Panc1 (cell line): ENCODE measurements around the gene HLCS. TPM values are rescaled to one million over a fixed set of nuclear protein-coding genes. Genes with fewer than 3 reads are reported as not detected.

Experiments used
- ATAC-seq: fragments of 200-7000 bp; cut with Tn5 transposase; 2 replicates; pipeline ENCODE4 v1.9.1; 2020; ENCODE audit warnings: mild to moderate bottlenecking, moderate library complexity
- BruUV-seq: library from RNA; stranded (reverse); fragments of 400-500 nt; replicated peaks from 2 replicates; lab custom pipeline; 2021; lab: Mats Ljungman, UMichigan
- CTCF ChIA-PET: fragments of 300-600 bp; sonication (Branson Sonifier 250); formaldehyde crosslinking; loops from one replicate; lab custom pipeline; 2022; ENCODE audit warnings: antibody characterized with exemption; lab: Charles Lee
- POLR2A ChIA-PET: fragments of 300-600 bp; sonication (Branson Sonifier 250); formaldehyde crosslinking; loops from one replicate; lab custom pipeline; 2022; ENCODE audit warnings: antibody characterized with exemption; lab: Charles Lee
- DNase-seq: peaks from one replicate; pipeline ENCODE4 v3.0.0-alpha.2; 2010; ENCODE audit warnings: low read depth, low spot score
- H3K27ac ChIP-seq: 2 replicates; pipeline ENCODE4 v1.5.1; 2011; ENCODE audit warnings: mild to moderate bottlenecking, low read length, inconsistent platforms
- H3K27me3 ChIP-seq: fragments of 200-500 bp; sonication (Bioruptor generic); 2 replicates; pipeline ENCODE4 v1.6.0; 2014; ENCODE audit warnings: low read length, inconsistent platforms; ENCODE audit not compliant: control insufficient read depth, insufficient read depth
- H3K36me3 ChIP-seq: fragments of 200-500 bp; sonication (Bioruptor generic); 2 replicates; pipeline ENCODE4 v1.5.1; 2014; ENCODE audit warnings: inconsistent platforms, mild to moderate bottlenecking, low read length, moderate library complexity; ENCODE audit not compliant: control insufficient read depth, insufficient read depth
- H3K4me1 ChIP-seq: 2 replicates; pipeline ENCODE4 v1.5.1; 2011; ENCODE audit warnings: inconsistent platforms, mild to moderate bottlenecking, low read length, moderate library complexity; ENCODE audit not compliant: control insufficient read depth, insufficient read depth
- H3K4me3 ChIP-seq, 2 experiments: 2 replicates each; pipeline ENCODE4 v1.5.1; 2011 to 2012; ENCODE audit warnings: low read depth in 2 of 2, low read length in 2 of 2, mild to moderate bottlenecking in 2 of 2, inconsistent platforms in 1 of 2, moderate library complexity in 1 of 2
- H3K9me3 ChIP-seq: fragments of 200-500 bp; sonication (Bioruptor generic); 2 replicates; pipeline ENCODE4 v1.5.1; 2014; ENCODE audit warnings: low read depth, mild to moderate bottlenecking, inconsistent platforms, low read length, moderate library complexity; ENCODE audit not compliant: control insufficient read depth, insufficient read depth
- POLR2AphosphoS5 ChIP-seq: IDR thresholded peaks from 2 replicates; pipeline ENCODE4 v1.6.1; 2012; ENCODE audit warnings: mild to moderate bottlenecking, low read depth, low read length, moderate library complexity
- SIN3A ChIP-seq: IDR thresholded peaks from 2 replicates; pipeline ENCODE4 v1.6.1; 2012; ENCODE audit warnings: low read depth, mild to moderate bottlenecking, low read length, moderate library complexity, borderline replicate concordance; ENCODE audit not compliant: insufficient read depth
- TCF7L2 ChIP-seq: IDR thresholded peaks from 2 replicates; pipeline ENCODE4 v1.6.1; 2011; ENCODE audit warnings: mild to moderate bottlenecking, low read depth, low read length, inconsistent platforms
- in situ Hi-C: cut with HindIII; loops from 2 replicates; pipeline ENCODE4 v1.10.0; 2016; ENCODE audit warnings: low sequenced_read_pairs, low pct_unique_long_range_greater_than_20kb
- intact Hi-C: fragments of 100-400 bp; cut with micrococcal nuclease; formaldehyde crosslinking; loops from one replicate; pipeline ENCODE4 v1.10.0; 2022; ENCODE audit not compliant: unreplicated experiment
- total RNA-seq: library from RNA; stranded (reverse); gene quantifications from one replicate; pipeline ENCODE4 v1.2.1, GENCODE V29; 2021; ENCODE audit not compliant: unreplicated experiment
- TF ChIP-seq, protein P1 (sequence below), 2 experiments: IDR thresholded peaks; 2 replicates each; pipeline ENCODE4 v1.6.1; 2011 to 2012; ENCODE audit warnings: low read depth in 2 of 2, control low read depth in 1 of 2, low read length in 1 of 2, mild to moderate bottlenecking in 1 of 2, moderate library complexity in 1 of 2; ENCODE audit not compliant: insufficient read depth in 1 of 2
- TF ChIP-seq, protein P2 (sequence below): fragments of 450-650 bp; IDR thresholded peaks from 2 replicates; pipeline ENCODE4 v1.5.1; 2017; ENCODE audit warnings: mild to moderate bottlenecking

The HLCS gene
- total RNA-seq, 1 experiment from 2014 or later, result 15.3 TPM

DNA sequence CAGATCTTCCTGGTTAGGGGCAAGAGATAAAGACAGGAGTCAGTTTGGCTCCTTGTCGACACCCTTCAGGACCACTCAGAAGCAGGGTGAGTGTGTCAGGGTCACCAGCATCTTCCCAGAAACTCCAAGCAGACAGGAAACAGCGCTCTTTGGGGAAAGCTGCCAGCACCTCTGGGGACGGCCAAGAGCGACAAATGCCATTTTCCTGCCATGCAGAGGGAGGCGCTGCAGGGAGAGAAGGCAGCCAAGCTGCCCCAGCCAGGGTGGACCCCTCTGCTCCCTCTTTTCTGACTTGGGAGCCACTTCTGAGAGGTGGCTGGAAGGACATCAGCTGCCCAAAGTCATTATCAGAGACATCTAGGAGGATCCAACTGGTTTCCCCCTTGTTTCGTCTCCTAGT lies 238.6 kb downstream of the HLCS start:
- Histone ChIP-seq H3K4me1 (no peaks in the 10 kb centered on the region), H3K27me3 (no peaks in the 10 kb centered on the region), H3K9me3 (no peaks in the 10 kb centered on the region), H3K27ac (no peak overlapping the region), H3K36me3 (no peaks in the 10 kb centered on the region), H3K4me3 (no peak overlapping the region)
- in situ Hi-C loops (no loop called here), intact Hi-C loops (no loop called here)
- POLR2A ChIA-PET, result no interaction called here
- ATAC-seq (no peak), DNase-seq (no peak)
- no TSS peak for BruUV-seq
- CTCF ChIA-PET, result no interaction called here
- TF ChIP-seq, protein P1, sequence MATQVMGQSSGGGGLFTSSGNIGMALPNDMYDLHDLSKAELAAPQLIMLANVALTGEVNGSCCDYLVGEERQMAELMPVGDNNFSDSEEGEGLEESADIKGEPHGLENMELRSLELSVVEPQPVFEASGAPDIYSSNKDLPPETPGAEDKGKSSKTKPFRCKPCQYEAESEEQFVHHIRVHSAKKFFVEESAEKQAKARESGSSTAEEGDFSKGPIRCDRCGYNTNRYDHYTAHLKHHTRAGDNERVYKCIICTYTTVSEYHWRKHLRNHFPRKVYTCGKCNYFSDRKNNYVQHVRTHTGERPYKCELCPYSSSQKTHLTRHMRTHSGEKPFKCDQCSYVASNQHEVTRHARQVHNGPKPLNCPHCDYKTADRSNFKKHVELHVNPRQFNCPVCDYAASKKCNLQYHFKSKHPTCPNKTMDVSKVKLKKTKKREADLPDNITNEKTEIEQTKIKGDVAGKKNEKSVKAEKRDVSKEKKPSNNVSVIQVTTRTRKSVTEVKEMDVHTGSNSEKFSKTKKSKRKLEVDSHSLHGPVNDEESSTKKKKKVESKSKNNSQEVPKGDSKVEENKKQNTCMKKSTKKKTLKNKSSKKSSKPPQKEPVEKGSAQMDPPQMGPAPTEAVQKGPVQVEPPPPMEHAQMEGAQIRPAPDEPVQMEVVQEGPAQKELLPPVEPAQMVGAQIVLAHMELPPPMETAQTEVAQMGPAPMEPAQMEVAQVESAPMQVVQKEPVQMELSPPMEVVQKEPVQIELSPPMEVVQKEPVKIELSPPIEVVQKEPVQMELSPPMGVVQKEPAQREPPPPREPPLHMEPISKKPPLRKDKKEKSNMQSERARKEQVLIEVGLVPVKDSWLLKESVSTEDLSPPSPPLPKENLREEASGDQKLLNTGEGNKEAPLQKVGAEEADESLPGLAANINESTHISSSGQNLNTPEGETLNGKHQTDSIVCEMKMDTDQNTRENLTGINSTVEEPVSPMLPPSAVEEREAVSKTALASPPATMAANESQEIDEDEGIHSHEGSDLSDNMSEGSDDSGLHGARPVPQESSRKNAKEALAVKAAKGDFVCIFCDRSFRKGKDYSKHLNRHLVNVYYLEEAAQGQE (IDR thresholded peaks at IDR 0.05; ENCODE audit: insufficient read depth in 1 of 2, low read depth in 2 of 2, low read length in 1 of 2), result no peak

DNA sequence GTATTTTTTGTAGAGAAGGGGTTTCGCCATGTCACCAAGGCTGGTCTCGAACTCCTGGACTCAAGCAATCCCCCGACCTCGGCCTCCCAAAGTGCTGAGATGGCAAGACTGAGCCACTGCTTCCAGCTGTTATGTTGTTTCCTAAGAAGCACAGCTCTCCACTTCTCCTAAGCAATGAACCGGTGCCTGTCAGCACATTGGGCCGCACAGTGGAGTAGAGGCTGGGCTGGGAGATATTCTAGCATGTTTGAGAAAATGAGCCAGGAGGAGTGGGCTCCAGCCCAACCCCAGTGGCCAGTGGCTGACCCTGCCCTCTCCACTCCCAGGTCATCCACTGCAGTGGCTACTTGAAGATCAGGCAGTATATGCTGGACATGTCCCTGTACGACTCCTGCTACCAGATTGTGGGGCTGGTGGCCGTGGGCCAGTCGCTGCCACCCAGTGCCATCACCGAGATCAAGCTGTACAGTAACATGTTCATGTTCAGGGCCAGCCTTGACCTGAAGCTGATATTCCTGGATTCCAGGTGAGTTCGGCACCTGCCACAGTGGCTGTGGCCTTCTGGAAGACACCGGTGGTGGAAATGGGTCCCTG lies 240.6 kb downstream of the HLCS start:
- no peaks in the 10 kb centered on the region for H3K36me3 ChIP-seq
- DNase-seq (no peak), ATAC-seq (no peak)
- in situ Hi-C loops, result no loop called here
- H3K9me3 ChIP-seq, result no peaks in the 10 kb centered on the region
- no TSS peak for BruUV-seq
- H3K27ac ChIP-seq, result no peak overlapping the region
- TF ChIP-seq, protein P2, sequence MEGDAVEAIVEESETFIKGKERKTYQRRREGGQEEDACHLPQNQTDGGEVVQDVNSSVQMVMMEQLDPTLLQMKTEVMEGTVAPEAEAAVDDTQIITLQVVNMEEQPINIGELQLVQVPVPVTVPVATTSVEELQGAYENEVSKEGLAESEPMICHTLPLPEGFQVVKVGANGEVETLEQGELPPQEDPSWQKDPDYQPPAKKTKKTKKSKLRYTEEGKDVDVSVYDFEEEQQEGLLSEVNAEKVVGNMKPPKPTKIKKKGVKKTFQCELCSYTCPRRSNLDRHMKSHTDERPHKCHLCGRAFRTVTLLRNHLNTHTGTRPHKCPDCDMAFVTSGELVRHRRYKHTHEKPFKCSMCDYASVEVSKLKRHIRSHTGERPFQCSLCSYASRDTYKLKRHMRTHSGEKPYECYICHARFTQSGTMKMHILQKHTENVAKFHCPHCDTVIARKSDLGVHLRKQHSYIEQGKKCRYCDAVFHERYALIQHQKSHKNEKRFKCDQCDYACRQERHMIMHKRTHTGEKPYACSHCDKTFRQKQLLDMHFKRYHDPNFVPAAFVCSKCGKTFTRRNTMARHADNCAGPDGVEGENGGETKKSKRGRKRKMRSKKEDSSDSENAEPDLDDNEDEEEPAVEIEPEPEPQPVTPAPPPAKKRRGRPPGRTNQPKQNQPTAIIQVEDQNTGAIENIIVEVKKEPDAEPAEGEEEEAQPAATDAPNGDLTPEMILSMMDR, result no peak
- TF ChIP-seq TCF7L2 (no peak), SIN3A (no peak)
- H3K4me1 ChIP-seq, result no peaks in the 10 kb centered on the region
- intact Hi-C loops, result no loop called here
- no peaks in the 10 kb centered on the region for H3K27me3 ChIP-seq
- H3K4me3 ChIP-seq, result no peak overlapping the region
- ChIA-PET CTCF (no interaction called here), POLR2A (no interaction called here)

DNA sequence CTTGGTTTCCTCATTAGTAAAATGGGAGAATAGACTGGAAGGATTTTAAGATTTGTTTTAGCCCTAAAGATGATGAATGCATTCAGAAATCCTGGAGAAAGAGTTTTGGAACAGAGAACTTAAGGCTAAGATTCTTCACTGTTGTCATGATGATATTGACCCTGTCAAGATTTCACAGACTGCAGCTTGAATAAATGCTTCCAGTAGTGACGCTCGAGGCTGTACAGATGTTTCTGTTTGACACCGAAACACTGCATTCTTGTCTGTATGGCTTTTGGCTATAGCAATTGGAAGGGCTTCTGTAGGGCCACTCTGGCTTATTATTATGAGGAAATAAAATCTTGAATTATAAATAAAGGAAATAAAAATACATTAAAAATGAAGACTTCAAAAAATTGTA lies 241.8 kb downstream of the HLCS start:
- H3K4me3 ChIP-seq, result no peak overlapping the region
- no peak for DNase-seq
- no peaks in the 10 kb centered on the region for H3K4me1 ChIP-seq
- no TSS peak for BruUV-seq
- ChIA-PET CTCF (no interaction called here), POLR2A (no interaction called here)
- ATAC-seq, result no peak
- intact Hi-C loops, result no loop called here
- no peaks in the 10 kb centered on the region for H3K36me3 ChIP-seq
- TF ChIP-seq, protein P2, result no peak
- no peak for TF ChIP-seq POLR2AphosphoS5
- no peak for TF ChIP-seq SIN3A
- TF ChIP-seq, protein P1 (IDR thresholded peaks at IDR 0.05; ENCODE audit: insufficient read depth in 1 of 2, low read depth in 2 of 2, low read length in 1 of 2), result no peak
- no peak for TF ChIP-seq TCF7L2
- H3K9me3 ChIP-seq, result no peaks in the 10 kb centered on the region
- no peak overlapping the region for H3K27ac ChIP-seq
- no peaks in the 10 kb centered on the region for H3K27me3 ChIP-seq
- in situ Hi-C loops, result no loop called here
